Fibroblast of pulmonary artery (primary cell): ENCODE results near the gene SLC6A6.
A peak's percentile ranks its signal among the peaks of the same experiment; 100 is the strongest.

Experiments
- DNase-seq: peaks from one replicate; pipeline ENCODE4 v3.0.0-alpha.2; 2010; ENCODE audit warnings: low read depth
- H3K4me3 ChIP-seq: replicated peaks from 2 replicates; pipeline ENCODE4 v1.5.1; 2011; ENCODE audit warnings: low read depth, mild to moderate bottlenecking, control low read depth, low read length, moderate library complexity
- TF ChIP-seq, protein P1 (sequence below): IDR thresholded peaks from 2 replicates; pipeline ENCODE4 v1.5.1; 2011; ENCODE audit warnings: mild to moderate bottlenecking, control low read depth, low read length, inconsistent platforms; ENCODE audit errors: missing control alignments

SLC6A6 gene

DNA sequence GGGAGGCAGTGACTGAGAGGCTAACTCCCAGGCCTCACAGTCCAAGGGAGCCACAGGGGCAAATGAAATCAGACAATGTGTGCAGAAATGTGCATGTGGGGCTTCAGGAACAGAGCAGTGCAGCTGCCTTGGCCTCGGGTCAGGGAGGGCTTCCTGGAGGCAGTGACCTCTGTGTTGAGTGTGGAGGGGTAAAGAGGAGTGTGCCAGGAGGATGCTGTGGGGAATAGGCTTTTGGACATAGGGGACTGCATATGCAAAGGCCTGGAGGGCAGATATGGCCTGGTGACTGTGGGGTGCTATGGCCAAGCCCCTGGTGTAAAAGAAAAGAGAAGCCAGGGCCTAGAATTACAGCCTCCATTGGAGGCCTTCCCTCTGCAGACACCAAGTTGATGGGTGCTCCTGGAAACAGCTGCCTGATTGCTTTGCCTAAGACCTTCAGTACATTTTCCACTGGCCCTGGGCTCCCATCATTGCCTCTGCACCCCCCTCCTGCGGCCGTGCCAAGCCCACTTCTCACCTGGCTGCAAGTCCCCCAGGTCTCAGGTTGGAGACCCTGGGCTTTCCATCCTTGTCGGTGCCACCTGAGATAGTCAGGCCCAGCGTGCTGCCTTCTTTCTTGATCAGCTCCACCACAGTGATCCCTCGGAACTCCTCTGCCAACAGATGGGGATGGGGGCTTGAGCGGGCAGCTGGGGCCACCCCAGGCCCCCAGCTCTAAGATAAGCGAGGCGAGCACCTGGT lies 122.7 kb downstream of the SLC6A6 start:
- DNase-seq: no peak
- TF ChIP-seq, protein P1, sequence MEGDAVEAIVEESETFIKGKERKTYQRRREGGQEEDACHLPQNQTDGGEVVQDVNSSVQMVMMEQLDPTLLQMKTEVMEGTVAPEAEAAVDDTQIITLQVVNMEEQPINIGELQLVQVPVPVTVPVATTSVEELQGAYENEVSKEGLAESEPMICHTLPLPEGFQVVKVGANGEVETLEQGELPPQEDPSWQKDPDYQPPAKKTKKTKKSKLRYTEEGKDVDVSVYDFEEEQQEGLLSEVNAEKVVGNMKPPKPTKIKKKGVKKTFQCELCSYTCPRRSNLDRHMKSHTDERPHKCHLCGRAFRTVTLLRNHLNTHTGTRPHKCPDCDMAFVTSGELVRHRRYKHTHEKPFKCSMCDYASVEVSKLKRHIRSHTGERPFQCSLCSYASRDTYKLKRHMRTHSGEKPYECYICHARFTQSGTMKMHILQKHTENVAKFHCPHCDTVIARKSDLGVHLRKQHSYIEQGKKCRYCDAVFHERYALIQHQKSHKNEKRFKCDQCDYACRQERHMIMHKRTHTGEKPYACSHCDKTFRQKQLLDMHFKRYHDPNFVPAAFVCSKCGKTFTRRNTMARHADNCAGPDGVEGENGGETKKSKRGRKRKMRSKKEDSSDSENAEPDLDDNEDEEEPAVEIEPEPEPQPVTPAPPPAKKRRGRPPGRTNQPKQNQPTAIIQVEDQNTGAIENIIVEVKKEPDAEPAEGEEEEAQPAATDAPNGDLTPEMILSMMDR: no peak
- no peak overlapping the region for H3K4me3 ChIP-seq

GRCh38 chr3:14525685-14526631 lies 123.6 kb downstream of the SLC6A6 start:
- peak; percentile 31 for DNase-seq
- TF ChIP-seq, protein P1: no peak
- no peak overlapping the region for H3K4me3 ChIP-seq

- DNase-seq: no peak
- TF ChIP-seq, protein P1: no peak
- no peak overlapping the region for H3K4me3 ChIP-seq
Measured at GRCh38 chr3:14528081-14528480, 125.7 kb downstream of the SLC6A6 start.

DNA sequence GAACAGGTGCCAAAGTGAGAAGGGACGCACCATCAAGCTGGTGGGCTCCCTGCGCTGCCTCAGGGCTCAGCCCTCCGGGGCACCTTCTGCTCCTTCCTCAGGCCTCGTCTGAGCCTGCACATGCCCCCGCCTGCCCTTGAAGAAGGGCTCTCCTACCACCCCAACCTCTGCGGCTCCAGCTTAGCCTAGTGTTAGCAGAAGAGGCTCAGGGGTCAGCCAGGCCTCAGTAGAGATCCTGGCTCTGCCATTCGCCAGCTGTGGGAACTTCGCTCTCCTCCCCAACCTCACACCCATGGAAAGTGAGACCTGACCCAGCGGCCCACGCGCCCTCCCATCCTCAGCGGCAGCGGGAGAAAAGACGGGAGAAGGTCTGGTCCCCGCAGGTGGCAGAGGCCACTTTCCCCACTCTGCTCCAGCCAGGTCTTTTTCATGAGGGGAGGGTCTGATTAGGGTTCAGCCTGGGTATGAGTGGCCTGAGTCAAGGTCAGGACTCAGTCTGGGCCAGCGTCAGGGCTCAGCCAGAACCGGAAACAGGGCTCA lies 129.5 kb downstream of the SLC6A6 start:
- H3K4me3 ChIP-seq: no peak overlapping the region
- no peak for DNase-seq
- TF ChIP-seq, protein P1: no peak

- TF ChIP-seq, protein P1: no peak
- DNase-seq: no peak
- no peak overlapping the region for H3K4me3 ChIP-seq
Measured at GRCh38 chr3:14532691-14533456, 130.5 kb downstream of the SLC6A6 start.

- no peak for DNase-seq
- H3K4me3 ChIP-seq: no peak overlapping the region
- TF ChIP-seq, protein P1: no peak
Measured at GRCh38 chr3:14533457-14533958, 131.1 kb downstream of the SLC6A6 start.
